ENCODE results near the gene NEUROG1. TPM values are rescaled to one million over a fixed set of nuclear protein-coding genes. Genes with fewer than 3 reads are reported as not detected.

The NEUROG1 gene
- total and polyA plus RNA-seq, 2 of the 13 experiments (the other 11 are each of a cell fraction or from before 2014, with no cell fraction given): not detected

GRCh38 chr5:135560858-135561257, 25.1 kb upstream of the NEUROG1 start (continued):
- TF ChIP-seq POGK (CRISPR knock-in tag; conservative IDR thresholded peaks at IDR 0.05) (peak; percentile 37; the same call in 1 of the 2 replicates), RAD21 (CRISPR knock-in tag; IDR thresholded peaks at IDR 0.05) (peak; percentile 65), ZNF414 (CRISPR knock-in tag; IDR thresholded peaks at IDR 0.05) (no peak), ZFP1 (CRISPR knock-in tag; IDR thresholded peaks at IDR 0.05) (no peak), MIXL1 (CRISPR knock-in tag; IDR thresholded peaks at IDR 0.05) (peak; percentile 40; the same call in 1 of the 2 replicates), KDM2A (CRISPR knock-in tag; IDR thresholded peaks at IDR 0.05; ENCODE audit: borderline replicate concordance, low read depth) (peak; percentile 54; the same call in 1 of the 2 replicates), AHR (CRISPR knock-in tag; IDR thresholded peaks at IDR 0.05) (no peak), HOXA3 (CRISPR knock-in tag; IDR thresholded peaks at IDR 0.05) (no peak), RXRA (CRISPR knock-in tag; IDR thresholded peaks at IDR 0.05) (no peak), GABPB1 (CRISPR knock-in tag; IDR thresholded peaks at IDR 0.05) (peak; percentile 61; the same call in 1 of the 2 replicates), ZNF280D (CRISPR knock-in tag; IDR thresholded peaks at IDR 0.05) (no peak), HMGXB4 (CRISPR knock-in tag; IDR thresholded peaks at IDR 0.05; ENCODE audit: borderline replicate concordance in 1 of 2, low read depth in 1 of 2) (peak in 1 of 2 experiments; percentile 38; a peak in 1 of 4 replicates), MEIS2 (CRISPR knock-in tag; IDR thresholded peaks at IDR 0.05) (no peak), ZNF3 (CRISPR knock-in tag; IDR thresholded peaks at IDR 0.05) (no peak), ZNF274 (CRISPR knock-in tag; IDR thresholded peaks at IDR 0.05) (no peak), EZH2 (conservative IDR thresholded peaks at IDR 0.05; ENCODE audit: low read depth, low read length) (no peak), ZNF441 (CRISPR knock-in tag; IDR thresholded peaks at IDR 0.05; ENCODE audit: borderline replicate concordance) (no peak), ATF4 (CRISPR knock-in tag; IDR thresholded peaks at IDR 0.05) (no peak), STAG1 (CRISPR knock-in tag; IDR thresholded peaks at IDR 0.05) (peak; percentile 81), CTCF (CRISPR knock-in tag; IDR thresholded peaks at IDR 0.05) (peak; percentile 94), TEAD3 (CRISPR knock-in tag; optimal IDR thresholded peaks at IDR 0.05; ENCODE audit: borderline replicate concordance) (peak; percentile 30), ZNF138 (CRISPR knock-in tag; IDR thresholded peaks at IDR 0.05; ENCODE audit: low read depth) (no peak)
